ENCODE data around the gene SGSM1. TPM values are rescaled to one million over a fixed set of nuclear protein-coding genes. Genes with fewer than 3 reads are reported as not detected.

Gene SGSM1
- total and polyA plus RNA-seq, 10 of the 15 experiments (the other 5 are each of a cell fraction or from before 2014, with no cell fraction given) = not detected

GRCh38 chr22:24841261-24841660 is 35.2 kb downstream of the SGSM1 start:
- no peaks in the 10 kb centered on the region for H4K20me1 ChIP-seq (ENCODE audit: control insufficient read depth, insufficient read depth)
- ChIA-PET RAD21 (ENCODE audit: unreplicated experiment) (no interaction called here), CTCF (no interaction called here), POLR2A (no interaction called here), SMC1A (ENCODE audit: uncharacterized antibody, unreplicated experiment) (no interaction called here)
- no peak overlapping the region for H3K9ac ChIP-seq (ENCODE audit: control insufficient read depth, insufficient read depth, low read length)
- DNase-seq (ENCODE audit: low read depth, low spot score) = no peak
- no peak for ATAC-seq
- H2AFZ ChIP-seq (ENCODE audit: control insufficient read depth, low read depth, low read length) = no peak overlapping the region
- no peaks in the 10 kb centered on the region for H3K4me1 ChIP-seq (ENCODE audit: control insufficient read depth, insufficient read depth, low read length)
- H3K27me3 ChIP-seq (replicated peaks in 1 of 2; ENCODE audit: control insufficient read depth in 2 of 2, insufficient read depth in 2 of 2, low read length in 1 of 2) = no peaks in the 10 kb centered on the region
- TF ChIP-seq, protein P1, sequence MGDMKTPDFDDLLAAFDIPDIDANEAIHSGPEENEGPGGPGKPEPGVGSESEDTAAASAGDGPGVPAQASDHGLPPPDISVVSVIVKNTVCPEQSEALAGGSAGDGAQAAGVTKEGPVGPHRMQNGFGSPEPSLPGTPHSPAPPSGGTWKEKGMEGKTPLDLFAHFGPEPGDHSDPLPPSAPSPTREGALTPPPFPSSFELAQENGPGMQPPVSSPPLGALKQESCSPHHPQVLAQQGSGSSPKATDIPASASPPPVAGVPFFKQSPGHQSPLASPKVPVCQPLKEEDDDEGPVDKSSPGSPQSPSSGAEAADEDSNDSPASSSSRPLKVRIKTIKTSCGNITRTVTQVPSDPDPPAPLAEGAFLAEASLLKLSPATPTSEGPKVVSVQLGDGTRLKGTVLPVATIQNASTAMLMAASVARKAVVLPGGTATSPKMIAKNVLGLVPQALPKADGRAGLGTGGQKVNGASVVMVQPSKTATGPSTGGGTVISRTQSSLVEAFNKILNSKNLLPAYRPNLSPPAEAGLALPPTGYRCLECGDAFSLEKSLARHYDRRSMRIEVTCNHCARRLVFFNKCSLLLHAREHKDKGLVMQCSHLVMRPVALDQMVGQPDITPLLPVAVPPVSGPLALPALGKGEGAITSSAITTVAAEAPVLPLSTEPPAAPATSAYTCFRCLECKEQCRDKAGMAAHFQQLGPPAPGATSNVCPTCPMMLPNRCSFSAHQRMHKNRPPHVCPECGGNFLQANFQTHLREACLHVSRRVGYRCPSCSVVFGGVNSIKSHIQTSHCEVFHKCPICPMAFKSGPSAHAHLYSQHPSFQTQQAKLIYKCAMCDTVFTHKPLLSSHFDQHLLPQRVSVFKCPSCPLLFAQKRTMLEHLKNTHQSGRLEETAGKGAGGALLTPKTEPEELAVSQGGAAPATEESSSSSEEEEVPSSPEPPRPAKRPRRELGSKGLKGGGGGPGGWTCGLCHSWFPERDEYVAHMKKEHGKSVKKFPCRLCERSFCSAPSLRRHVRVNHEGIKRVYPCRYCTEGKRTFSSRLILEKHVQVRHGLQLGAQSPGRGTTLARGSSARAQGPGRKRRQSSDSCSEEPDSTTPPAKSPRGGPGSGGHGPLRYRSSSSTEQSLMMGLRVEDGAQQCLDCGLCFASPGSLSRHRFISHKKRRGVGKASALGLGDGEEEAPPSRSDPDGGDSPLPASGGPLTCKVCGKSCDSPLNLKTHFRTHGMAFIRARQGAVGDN (IDR thresholded peaks at IDR 0.05) = no peak
- TF ChIP-seq SPI1 (IDR thresholded peaks at IDR 0.05; ENCODE audit: borderline replicate concordance, insufficient read depth, low read depth, low read length) (no peak), BHLHE40 (IDR thresholded peaks at IDR 0.05; ENCODE audit: borderline replicate concordance in 1 of 2, low read depth in 2 of 2, low read length in 1 of 2) (no peak), USF1 (IDR thresholded peaks at IDR 0.05; ENCODE audit: borderline replicate concordance, extremely low read length, insufficient read depth, low read depth, low read length) (no peak), CREB1 (IDR thresholded peaks at IDR 0.05; ENCODE audit: low read depth) (no peak), ZBTB40 (IDR thresholded peaks at IDR 0.05; ENCODE audit: borderline replicate concordance) (no peak), GATAD2B (conservative IDR thresholded peaks at IDR 0.05; ENCODE audit: low read depth) (no peak), ATF3 (IDR thresholded peaks at IDR 0.05; ENCODE audit: borderline replicate concordance, extremely low read depth, low read depth, low read length) (no peak)
- 3% methylated on average over 1 of the region's 1 CpG for WGBS (ENCODE audit: insufficient coverage, insufficient replicate concordance, low lambda C conversion rate, missing lambda C conversion rate)
- H3K9me3 ChIP-seq (replicated peaks; ENCODE audit: control insufficient read depth, insufficient read depth, low read length) = no peaks in the 10 kb centered on the region; the same call in 2 of the 3 replicates
- H3K79me2 ChIP-seq (ENCODE audit: control insufficient read depth, insufficient read depth, low read length) = no peaks in the 10 kb centered on the region
- no peak for FAIRE-seq
- H3K36me3 ChIP-seq (ENCODE audit: control insufficient read depth in 2 of 2, insufficient read depth in 2 of 2, low read length in 1 of 2) = no peaks in the 10 kb centered on the region
- no peak overlapping the region for H3K4me2 ChIP-seq (ENCODE audit: control insufficient read depth, insufficient read depth)
- intact Hi-C loops (cut with micrococcal nuclease; ENCODE audit: unreplicated experiment) = no loop called here
- in situ Hi-C loops (cut with MboI) = no loop called here
- H3K4me3 ChIP-seq = no peak overlapping the region
- no peak overlapping the region for H3K27ac ChIP-seq (ENCODE audit: control insufficient read depth, insufficient read depth)
- BruUV-seq (replicated peaks) = no TSS peak

Measured in GM12878 (cell line).